HG02981 (cell line): ENCODE data around the gene ZFHX2.
A peak's percentile ranks its signal among the peaks of the same experiment; 100 is the strongest.
"Not testable (repeated sequence)": the region's sequence is repeated elsewhere in the genome, so short reads cannot be mapped to it uniquely, and the experiment has no call there.

Experiments used
- ATAC-seq: cut with Tn5 transposase; IDR thresholded peaks from one replicate; pipeline ENCODE4 v1.9.1; 2021; ENCODE audit warnings: mild to moderate bottlenecking, moderate library complexity; ENCODE audit not compliant: unreplicated experiment

ZFHX2 gene

DNA sequence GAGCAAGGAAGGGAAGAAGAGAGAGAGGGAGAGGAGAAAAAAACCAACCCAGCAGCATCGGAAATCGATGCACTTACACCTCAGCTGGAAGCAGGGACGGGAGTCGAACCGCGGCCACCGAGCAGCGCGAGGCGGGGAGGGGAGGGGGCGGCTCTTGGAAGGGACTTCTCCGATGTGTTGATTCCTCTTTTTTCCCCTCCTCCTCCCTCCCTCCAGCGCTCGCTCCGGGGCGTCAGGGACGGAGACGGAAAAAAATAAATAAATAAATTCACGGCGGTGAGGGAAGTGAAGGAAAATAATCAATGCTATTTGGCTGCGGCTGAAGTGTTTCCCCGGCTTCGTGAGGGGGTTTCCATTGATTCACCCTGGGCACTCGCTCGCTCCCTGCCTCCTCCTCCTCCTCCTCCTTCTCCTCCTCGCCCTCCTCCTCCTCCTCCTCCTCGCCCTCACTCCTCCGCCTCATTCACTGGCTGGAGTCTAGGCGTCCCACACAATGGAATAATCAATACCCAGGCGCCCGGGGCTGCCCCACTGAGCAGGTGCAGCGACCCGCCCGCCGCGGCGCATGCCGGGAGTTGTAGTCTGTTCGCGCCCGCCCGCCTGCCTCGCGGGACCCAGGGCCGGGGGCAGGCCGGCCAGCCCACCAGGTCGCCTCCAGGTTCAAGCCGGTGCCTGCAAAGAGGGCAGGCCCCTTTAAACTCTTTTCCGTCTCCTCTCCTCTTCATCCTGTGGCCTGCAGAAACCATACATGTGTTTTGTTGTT, at the start of gene ZFHX2:
Gene ZFHX2, minus strand, starts transcription at position 500 of the 763 bp plus-strand sequence. CDS start 16,440 bp downstream, outside the sequence.
- peak; percentile 48 for ATAC-seq

DNA sequence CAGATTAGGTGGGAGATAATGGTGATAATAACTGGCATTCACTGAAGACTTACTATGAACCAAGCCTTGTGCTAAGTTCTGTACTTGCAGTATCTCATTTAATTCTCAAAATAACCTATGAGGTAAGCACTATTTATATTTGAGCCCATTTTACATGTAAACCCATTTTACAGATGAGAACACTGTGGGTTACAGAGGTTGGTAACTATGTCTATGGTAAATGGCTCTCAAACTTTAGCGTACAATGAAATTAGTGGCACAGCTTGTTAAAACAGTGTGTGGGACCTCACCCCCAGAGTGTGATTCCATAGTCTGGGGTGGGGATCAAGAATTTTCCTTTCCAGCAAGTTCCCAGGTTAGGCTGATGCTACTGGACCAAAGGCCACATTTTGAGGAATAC, 49.2 kb upstream of the ZFHX2 start:
- ATAC-seq, result no peak

GRCh38 chr14:23600322-23600707, 48.8 kb upstream of the ZFHX2 start:
- ATAC-seq, result no peak

DNA sequence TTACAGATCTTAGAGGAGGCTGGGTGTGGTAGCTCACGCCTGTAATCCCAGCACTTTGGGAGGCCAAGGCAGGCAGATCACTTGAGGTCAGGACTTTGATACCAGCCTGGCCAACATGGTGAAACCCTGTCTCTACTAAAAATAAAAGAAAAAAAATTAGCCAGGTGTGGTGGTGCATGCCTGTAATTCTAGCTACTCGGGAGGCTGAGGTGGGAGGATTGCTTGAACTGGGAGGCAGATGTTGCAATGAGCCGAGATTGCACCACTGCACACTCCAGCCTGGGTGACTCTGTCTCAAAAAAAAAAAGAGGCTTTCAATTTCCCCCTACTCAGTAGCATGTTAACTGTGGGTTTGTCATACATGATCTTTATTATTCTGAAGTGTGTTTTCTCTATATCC, 42.6 kb upstream of the ZFHX2 start:
- not testable (repeated sequence) for ATAC-seq

DNA sequence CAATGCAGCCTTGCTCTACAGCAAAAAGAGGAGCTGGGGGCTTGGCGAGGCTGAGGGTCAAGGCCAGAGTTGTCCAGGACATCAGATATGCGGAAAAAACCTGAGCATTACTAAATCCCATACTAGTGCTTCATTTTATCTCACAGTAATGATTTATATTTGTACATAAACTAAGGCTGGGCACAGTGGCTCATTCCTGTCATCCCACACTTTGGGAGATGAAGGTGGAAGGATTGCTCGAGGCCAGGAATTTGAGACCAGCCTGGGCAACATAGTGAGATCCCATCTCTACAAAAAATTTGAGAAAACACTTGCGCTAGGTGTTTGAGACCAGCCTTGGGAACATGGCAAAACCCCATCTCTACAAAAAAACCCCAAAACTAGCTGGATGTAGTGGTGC, 38.6 kb upstream of the ZFHX2 start:
- ATAC-seq, result no peak

GRCh38 chr14:23589606-23590005, 38.0 kb upstream of the ZFHX2 start:
- ATAC-seq, result no peak

DNA sequence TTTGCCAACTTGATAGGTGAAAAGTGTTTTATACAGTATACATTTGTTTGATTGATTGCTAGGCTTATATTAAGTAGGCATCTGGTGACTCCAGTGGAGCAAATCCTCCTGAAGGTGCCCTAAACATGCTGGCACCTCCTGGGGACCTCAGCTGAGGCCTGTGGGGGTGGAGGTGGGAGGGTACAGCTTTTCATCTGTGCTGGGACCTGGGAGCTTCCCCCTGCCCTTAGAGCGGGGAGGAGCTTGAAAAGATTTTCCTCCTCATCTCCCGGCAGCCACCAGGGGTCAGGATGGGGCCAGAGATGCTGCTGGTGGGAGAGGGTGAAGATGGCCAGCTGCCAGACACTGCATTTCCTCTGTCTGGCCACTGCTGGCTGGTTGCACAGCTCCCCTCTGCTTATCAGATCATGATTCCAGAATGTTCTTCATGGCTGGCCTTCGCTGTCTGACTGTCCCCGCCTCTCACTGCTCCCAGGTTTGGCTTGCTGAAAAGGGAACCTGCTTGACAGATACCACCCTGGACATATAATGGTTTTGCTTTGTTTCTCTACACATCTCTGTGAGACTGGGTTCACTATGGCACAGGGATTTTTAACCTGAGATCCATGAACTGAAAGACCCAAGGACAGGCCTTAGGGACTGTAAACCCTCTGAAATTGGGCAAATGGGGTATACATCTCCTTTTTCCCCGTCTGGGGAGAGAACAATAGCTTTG, 37.5 kb upstream of the ZFHX2 start:
- peak; percentile 92 for ATAC-seq

DNA sequence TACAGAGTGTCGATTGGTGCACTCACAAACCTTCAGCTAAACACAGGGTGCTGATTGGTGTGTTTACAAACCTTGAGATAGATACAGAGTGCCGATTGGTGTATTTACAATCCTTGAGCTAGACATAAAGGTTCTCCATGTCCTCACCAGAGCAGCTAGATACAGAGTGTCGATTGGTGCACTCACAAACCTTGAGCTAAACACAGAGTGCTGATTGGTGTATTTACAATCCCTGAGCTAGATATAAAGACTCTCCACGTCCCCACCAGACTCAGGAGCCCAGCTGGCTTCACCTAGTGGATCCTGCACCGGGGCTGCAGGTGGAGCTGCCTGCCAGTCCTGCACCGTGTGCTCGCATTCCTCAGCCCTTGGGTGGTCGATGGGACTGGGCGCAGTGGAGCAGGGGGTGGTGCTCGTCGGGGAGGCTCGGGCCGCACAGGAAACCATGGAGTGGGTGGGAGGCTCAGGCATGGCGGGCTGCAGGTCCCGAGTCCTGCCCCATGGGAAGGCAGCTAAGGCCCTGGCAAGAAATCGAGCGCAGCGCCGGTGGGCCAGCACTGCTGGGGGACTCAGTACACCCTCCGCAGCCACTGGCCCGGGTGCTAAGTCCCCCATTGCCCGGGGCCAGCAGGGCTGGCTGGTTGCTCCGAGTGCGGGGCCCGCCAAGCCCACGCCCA, 33.1 kb upstream of the ZFHX2 start:
- not testable (repeated sequence) for ATAC-seq

DNA sequence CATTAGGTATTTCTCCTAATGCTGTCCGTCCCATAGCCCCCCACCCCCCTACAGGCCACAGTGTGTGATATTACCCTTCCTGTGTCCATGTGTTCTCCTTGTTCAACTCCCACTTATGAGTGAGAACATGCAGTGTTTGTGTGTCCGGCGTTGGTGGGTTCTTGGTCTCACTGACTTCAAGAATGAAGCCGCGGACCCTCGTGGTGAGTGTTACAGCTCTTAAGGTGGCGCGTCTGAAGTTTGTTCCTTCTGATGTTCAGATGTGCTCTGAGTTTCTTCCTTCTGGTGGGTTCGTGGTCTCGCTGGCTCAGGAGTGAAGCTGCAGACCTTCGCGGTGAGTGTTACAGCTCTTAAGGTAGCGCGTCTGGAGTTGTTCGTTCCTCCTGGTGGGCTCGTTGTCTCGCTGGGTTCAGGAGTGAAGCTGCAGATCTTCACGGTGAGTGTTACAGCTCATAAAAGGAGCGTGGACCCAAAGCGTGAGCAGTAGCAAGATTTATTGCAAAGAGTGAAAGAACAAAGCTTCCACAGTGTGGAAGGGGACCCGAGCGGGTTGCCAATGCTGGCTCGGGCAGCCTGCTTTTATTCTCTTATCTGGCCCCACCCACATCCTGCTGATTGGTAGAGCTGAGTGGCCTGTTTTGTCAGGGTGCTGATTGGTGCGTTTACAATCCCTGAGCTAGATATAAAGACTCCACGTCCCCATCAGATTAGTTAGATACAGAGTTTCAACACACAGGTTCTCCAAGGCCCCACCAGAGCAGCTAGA, 32.4 kb upstream of the ZFHX2 start:
- not testable (repeated sequence) for ATAC-seq

GRCh38 chr14:23582906-23583760, 31.6 kb upstream of the ZFHX2 start:
- no peak for ATAC-seq

DNA sequence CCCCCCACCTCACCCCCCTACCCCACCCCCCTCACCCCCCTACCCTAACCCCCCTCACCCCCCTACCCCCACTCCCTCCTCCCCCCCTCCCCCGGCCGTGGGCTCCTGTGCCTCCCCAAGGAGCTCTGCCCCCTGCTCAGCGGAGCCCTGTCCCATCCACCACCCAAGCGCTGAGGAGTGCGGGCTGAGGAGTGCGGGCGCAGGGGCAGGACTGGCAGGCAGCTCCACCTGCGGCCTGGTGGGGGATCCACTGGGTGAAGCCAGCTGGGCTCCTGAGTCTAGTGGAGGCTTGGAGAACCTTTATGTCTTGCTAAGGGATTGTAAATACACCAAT, 29.4 kb upstream of the ZFHX2 start:
- no peak for ATAC-seq

- no peak for ATAC-seq
Observed at GRCh38 chr14:23580152-23580926, 28.8 kb upstream of the ZFHX2 start.

DNA sequence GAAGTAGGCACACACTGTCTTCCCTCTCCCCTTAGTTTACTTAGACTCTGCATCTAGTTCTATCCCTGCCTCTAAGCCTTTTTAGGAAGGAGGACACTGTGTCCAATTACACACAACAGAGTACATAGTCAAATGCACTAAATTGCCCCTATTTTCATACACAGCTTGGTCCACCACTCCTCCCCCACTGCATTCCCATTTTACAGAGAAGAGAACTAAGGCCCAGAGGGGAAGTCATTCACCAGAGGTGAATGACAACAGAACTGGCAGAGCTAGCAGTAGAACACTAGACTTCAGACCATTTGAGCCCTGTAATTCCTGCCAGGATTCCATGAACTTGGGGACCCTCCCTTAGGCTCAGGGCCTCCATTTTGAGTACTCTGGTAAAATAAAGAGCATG, 28.2 kb upstream of the ZFHX2 start:
- no peak for ATAC-seq

- ATAC-seq, result no peak
Observed at GRCh38 chr14:23579311-23579630, 27.7 kb upstream of the ZFHX2 start.

DNA sequence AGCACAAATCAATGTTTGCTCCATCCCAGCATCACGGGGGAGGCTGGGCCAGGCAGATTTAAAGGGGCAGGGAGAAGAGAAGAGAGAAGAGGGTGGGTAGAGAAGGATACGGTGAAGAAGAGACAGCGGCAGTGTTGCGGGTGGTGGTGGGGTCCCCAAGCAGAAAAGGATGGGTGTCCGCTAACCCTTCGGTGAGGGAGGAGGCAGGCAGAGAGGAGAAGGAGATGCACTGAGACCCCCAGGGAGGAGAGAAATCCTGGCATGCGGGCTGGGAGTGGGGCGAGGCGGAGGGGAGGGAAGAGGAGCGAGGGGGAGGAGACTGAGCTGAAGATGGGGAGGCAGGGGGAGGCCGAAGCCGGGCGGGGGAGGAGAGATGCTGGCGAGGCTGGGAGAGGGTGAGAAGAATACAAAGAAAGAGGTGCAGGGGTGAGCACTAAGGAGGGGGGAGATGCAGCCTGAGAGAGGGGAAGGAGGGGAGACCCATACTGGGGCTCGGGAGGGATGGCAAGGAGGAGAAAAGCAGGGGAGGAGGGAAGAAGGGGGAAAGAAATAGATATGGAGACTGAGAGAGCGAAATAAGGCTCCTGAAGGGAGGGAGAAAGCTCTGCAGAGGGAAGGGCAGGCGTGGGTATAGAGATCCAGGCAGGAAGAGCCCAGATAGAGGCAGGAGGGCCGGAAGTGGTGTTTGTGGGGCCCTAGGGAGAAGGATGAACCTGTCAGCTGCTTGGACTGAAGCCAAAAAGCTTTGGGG, 27.2 kb upstream of the ZFHX2 start, which contains the start of gene JPH4:
Gene JPH4, minus strand, starts transcription at position 231 of the 751 bp plus-strand sequence. CDS start 1,337 bp downstream, outside the sequence.
- no peak for ATAC-seq

GRCh38 chr14:23577710-23578392, 26.3 kb upstream of the ZFHX2 start:
- no peak for ATAC-seq

GRCh38 chr14:23577004-23577681, 25.6 kb upstream of the ZFHX2 start:
- ATAC-seq, result no peak
